HG02870 (cell line): Measurements from ENCODE around the gene IL1RAPL1.
"Not testable (repeated sequence)": the region's sequence is repeated elsewhere in the genome, so short reads cannot be mapped to it uniquely, and the experiment has no call there.

Source experiments
- ATAC-seq: cut with Tn5 transposase; IDR thresholded peaks from one replicate; pipeline ENCODE4 v1.9.1; 2021; ENCODE audit warnings: mild to moderate bottlenecking, moderate library complexity; ENCODE audit not compliant: unreplicated experiment

The IL1RAPL1 gene

DNA sequence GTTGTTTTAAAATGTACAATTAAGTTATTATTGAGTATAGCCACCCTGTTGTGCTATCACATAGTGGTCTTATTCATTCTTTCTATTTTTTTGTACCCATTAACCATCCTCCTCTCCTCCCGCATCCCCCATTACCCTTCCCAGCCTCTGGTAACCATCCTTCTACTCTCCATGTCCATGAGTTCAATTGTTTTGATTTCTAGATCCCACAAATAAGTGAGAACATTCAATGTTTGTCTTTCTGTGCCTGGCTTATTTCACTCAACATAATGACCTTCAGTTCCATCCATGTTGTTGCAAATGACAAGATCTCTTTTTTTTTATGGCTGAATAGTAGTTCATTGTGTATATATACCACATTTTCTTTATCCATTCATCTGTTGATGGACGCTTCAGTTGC is 179.3 kb downstream of the IL1RAPL1 start:
- not testable (repeated sequence) for ATAC-seq

GRCh38 chrX:28773807-28774206 is 186.6 kb downstream of the IL1RAPL1 start:
- no peak for ATAC-seq

GRCh38 chrX:28787206-28787605 is 200.0 kb downstream of the IL1RAPL1 start:
- ATAC-seq, result no peak

DNA sequence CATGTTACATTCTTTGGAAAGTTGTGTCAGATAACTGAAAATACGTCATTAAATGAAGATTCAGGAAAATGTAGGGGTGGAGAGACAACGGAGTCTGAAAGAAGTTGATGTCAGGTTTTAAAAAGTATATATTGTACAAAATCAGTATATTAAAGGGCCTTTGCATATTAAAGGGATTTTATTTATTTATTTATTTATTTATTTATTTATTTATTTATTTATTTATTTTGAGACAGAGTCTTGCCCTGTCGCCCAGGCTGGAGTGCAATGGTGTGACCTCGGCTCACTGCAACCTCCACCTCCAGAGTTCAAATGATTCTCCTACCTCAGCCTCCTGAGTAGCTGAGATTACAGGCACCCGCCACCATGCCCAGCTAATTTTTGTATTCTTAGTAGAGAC is 213.4 kb downstream of the IL1RAPL1 start:
- ATAC-seq, result not testable (repeated sequence)

DNA sequence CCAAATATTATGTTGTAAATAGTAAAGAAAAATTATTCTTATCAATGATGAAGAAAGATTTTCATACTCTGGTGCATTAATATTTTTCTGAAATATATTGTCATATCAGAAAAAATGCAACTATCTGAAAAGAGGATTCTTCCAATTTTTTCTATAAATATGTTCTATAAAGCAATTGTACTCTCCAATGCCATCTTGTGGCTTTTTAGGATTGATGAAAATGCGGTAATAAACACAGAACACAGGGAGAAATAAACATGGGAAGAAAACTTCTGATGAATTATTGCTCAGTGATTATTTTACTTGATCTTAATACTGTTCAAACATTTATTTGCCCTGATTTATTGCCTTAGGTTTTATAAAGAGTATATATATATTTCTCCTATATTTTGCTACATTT is 215.4 kb downstream of the IL1RAPL1 start:
- no peak for ATAC-seq

DNA sequence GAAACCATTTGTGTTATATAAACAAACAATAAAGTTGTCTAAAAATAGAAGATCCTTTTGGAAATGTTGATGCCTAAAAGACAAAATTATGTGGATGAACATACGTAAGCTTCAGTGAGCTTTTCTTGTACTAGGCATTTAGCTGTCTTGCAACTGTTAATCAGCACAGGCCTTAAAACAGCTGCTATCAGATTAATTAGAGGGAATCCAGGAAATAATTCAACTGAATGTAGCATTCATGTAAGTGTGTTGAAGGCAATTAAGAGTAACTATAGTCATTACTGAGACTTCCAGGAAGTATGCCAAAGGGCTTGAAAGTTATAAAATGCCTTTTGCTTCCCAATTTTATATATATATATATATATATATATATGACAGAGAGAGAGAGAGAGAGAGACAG is 248.7 kb downstream of the IL1RAPL1 start:
- no peak for ATAC-seq

- ATAC-seq, result no peak
Observed at GRCh38 chrX:28843817-28844216, 256.6 kb downstream of the IL1RAPL1 start.

- no peak for ATAC-seq
Observed at GRCh38 chrX:28847423-28847822, 260.2 kb downstream of the IL1RAPL1 start.

GRCh38 chrX:28848707-28849106 is 261.5 kb downstream of the IL1RAPL1 start:
- ATAC-seq, result no peak

DNA sequence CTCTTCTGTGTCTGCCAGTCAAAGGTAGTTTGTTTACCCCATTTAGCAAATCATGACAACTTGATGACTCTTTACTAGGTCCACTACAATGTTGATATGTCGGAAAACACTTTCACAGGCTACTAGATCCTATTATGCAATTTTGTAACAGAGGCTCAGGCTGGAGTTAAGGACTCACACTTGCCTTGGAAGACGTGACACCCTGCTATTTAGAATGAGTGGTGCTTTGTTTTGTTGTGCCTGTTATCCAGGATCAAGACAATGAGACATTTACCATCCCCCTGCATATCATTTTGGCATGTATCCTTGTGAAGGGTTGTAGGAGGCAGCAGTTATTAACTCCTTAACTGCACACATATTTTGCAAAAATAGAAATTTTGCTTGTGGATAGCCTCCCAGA is 263.7 kb downstream of the IL1RAPL1 start:
- ATAC-seq, result no peak

GRCh38 chrX:28851871-28852270 is 264.6 kb downstream of the IL1RAPL1 start:
- ATAC-seq, result no peak

DNA sequence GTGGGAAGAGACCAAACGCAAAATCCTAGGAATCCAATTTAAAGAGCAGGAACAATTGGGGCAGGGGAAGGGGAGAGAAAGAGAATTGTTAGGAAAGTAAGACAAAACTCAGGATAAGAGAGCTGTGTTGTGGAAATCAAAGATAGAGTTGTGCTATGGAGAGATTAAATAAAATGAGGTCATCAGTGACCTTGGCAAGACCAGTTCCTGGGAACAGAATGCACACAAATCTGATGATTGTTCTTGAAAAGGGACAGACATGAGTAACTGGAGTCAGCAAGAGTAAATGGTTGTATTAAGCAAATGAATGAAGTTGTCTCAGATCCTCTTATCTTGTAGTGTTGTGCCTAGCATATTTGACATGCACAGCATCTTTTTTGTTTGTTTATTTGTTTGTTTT is 267.4 kb downstream of the IL1RAPL1 start:
- ATAC-seq, result no peak

DNA sequence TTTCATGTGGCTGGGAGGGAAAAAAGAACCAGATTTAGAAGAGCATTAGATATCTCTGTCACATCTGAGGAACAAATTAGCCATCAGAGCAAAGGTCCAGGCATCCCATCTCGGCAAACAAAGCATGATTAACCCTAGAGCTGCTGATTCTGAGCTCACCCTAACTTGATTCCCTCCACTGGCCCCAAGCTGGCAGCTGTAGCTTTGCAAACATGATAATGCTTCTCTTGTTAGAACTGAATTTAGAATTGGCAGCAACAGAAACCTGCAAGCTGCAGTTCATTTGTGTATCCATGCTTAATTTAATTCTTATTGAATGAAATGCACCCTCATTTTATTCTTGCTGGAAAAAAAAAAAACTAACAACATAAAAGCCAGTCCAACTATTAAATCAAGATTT is 289.2 kb downstream of the IL1RAPL1 start:
- no peak for ATAC-seq

DNA sequence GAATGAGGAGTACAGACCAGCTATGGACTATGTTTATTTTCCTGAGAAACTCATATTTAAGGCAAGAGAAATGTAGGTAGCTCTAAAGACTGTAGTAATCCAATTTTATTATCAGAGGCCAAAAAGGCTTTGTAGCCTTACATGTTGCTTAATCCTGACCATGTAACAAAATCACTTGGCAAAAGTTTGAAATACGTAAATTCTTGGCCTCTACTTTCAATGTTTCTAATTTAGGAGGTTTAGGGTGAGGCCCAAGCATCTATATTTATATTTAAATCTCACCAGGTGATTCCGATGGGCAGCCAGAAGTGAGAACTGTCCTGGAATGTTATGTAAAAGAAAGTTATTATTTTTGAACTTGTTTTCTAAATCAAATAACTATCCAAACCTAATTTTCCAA is 289.7 kb downstream of the IL1RAPL1 start:
- ATAC-seq, result no peak

DNA sequence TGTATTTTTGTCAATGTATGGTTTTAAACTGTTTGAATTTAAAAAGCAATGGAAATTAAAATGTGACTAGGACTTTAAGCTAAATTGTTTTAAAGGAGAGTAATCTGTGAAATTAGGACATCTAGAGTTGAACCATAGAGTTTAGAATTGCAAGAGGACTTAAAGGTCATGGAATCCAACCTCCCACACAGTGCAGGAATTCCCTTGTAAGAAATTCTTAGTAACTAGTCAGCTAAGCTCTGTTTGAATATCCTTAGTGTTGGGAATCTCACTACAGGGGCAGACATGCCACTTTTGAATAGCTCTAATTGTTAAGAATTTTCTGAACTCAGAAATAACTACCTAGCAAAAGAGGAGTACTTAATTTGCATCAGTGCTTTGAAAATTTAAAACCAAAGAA is 292.9 kb downstream of the IL1RAPL1 start:
- ATAC-seq, result no peak

GRCh38 chrX:28884823-28885222 is 297.6 kb downstream of the IL1RAPL1 start:
- ATAC-seq, result no peak

- ATAC-seq, result no peak
Observed at GRCh38 chrX:28888416-28888815, 301.2 kb downstream of the IL1RAPL1 start.

DNA sequence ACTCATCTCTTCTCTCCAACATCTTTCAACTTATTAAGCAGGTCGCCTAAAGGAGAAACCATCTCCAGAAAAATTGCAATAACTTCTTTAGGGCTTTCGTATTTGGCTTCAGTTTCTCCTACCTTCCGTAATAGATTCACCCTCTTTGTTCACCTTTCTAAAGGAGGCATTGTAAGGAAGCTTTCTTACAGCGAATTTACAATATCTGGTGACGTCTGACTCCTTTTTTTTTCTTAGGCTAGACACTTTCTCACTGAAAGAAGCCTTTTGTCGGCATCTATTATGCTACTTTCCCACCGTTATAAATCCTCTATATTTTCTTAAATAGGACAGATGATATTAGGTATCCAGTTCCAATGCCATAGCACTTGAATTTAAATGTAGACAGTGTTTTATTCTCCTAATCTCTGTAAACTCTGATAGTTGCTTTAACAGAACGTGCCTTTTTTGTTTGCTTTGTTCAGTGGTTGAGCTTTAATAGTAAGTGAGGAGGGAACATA is 302.4 kb downstream of the IL1RAPL1 start:
- ATAC-seq, result no peak

GRCh38 chrX:28901637-28902036 is 314.4 kb downstream of the IL1RAPL1 start:
- ATAC-seq, result no peak

- ATAC-seq, result no peak
Observed at GRCh38 chrX:28910487-28910886, 323.2 kb downstream of the IL1RAPL1 start.

DNA sequence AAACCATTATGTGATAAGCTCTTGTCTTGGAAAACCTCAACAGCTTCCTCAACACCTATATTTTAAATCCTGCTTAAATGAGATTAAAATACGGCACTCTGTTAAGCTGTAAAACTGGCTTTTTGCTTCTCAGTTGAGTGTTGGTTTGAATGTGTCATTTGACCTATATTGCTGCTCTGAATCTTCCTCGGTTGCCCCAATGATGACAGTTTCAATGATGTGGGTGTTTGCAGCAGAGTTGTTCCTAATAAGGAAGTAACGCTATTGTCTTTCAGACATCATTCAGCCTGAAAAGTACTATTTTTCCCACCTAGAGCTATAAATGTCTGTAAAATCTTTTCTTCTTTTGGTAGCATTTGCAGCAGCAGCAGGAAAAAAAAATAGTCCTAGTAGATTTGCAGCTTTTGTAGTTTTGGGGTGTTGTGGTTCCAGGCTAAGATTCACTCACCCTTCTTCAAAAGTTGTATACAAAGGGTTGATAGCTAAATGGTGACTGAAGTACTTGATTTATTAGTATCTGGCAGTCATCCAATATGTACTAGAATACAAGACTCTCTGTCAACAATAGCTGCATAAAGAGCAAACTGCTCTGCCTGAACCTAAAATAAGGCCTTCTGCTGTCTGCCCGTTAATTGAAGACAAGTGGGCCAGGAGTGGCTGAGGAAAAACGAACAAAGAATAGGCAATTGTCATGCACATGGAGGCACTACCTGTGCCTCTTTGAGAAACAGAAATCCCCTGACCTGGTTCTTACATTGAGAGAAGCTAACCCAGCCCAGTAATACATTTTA is 333.1 kb downstream of the IL1RAPL1 start:
- no peak for ATAC-seq

DNA sequence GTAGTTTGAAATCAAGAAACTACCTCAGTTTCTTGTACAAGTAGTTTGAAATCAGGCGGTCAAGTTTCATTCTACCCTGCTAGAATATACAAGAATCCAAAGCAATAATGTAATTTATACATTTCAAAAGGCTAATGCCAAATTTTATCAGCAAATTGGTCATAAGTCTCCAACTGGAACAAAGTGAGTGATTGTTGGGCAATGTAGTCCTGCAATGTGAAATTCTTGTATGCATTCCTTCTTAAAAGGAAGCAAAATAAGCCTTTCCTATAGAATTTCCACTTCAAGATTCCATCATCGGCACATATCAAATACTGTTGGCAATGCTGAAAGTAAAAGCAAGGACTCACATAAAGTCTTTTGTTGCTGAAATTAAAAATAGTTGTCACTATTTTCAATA is 334.9 kb downstream of the IL1RAPL1 start:
- no peak for ATAC-seq

- ATAC-seq, result no peak
Observed at GRCh38 chrX:28946846-28947245, 359.6 kb downstream of the IL1RAPL1 start.
